Activated B cell treated with CpG ODN at 0.5 μM for 24 hours (primary cell): ENCODE results near the gene MSI2. TPM values are rescaled to one million over a fixed set of nuclear protein-coding genes. Genes with fewer than 3 reads are reported as not detected.

Experiments used
- ATAC-seq: fragments of 200-7000 bp; cut with Tn5 transposase; one replicate; pipeline ENCODE4 v1.10.0; 2021; ENCODE audit warnings: low read depth, mild to moderate bottlenecking, moderate library complexity
- CTCF ChIA-PET: fragments of 350-600 bp; sonication (Branson Sonifier 250); formaldehyde crosslinking; loops from one replicate; lab custom pipeline; 2021; ENCODE audit warnings: antibody characterized with exemption; lab: Charles Lee
- POLR2A ChIA-PET: fragments of 350-600 bp; sonication (Branson Sonifier 250); formaldehyde crosslinking; loops from one replicate; lab custom pipeline; 2021; ENCODE audit warnings: antibody characterized with exemption; lab: Charles Lee
- DNase-seq: peaks from one replicate; pipeline ENCODE4 v3.0.0; 2022
- H3K27ac Mint-ChIP-seq: one replicate; pipeline ENCODE4 v1.8.0; 2020; ENCODE audit warnings: mixed read lengths
- H3K27me3 Mint-ChIP-seq: one replicate; pipeline ENCODE4 v1.8.0; 2021; ENCODE audit warnings: mixed read lengths
- H3K36me3 Mint-ChIP-seq: one replicate; pipeline ENCODE4 v1.8.0; 2021; ENCODE audit warnings: low read depth, mixed read lengths
- H3K4me1 Mint-ChIP-seq: one replicate; pipeline ENCODE4 v1.8.0; 2021; ENCODE audit warnings: mixed read lengths
- H3K4me3 Mint-ChIP-seq: one replicate; pipeline ENCODE4 v1.8.0; 2020; ENCODE audit warnings: mild to moderate bottlenecking, mixed read lengths
- H3K9me3 Mint-ChIP-seq: one replicate; pipeline ENCODE4 v1.8.0; 2020; ENCODE audit warnings: mixed read lengths
- CTCF ChIP-seq: fragments of 200-600 bp; IDR thresholded peaks from one replicate; pipeline ENCODE4 v1.8.0; 2022; ENCODE audit warnings: antibody characterized with exemption, mild to moderate bottlenecking
- intact Hi-C: fragments of 100-400 bp; cut with micrococcal nuclease; formaldehyde crosslinking; loops from one replicate; pipeline ENCODE4 v1.15.1; 2024
- total RNA-seq: library from RNA; stranded (reverse); gene quantifications from 2 replicates; pipeline ENCODE4 v1.2.3, GENCODE V29; 2022

The MSI2 gene
- total RNA-seq, 1 donor from 2014 or later, result 102 TPM

- ChIA-PET CTCF (no interaction called here), POLR2A (interaction anchor here (0.6 kb wide), 1 partner anchor 71 kb away, joined by 3 read pairs; no protein-coding TSS in a partner anchor)
- Mint-ChIP-seq H3K27me3 (no peaks in the 10 kb centered on the region), H3K27ac (no peak overlapping the region), H3K36me3 (peaks cover 23% of the 10 kb centered on the region), H3K4me1 (peaks cover 43% of the 10 kb centered on the region), H3K4me3 (no peak overlapping the region), H3K9me3 (no peaks in the 10 kb centered on the region)
- DNase-seq (no peak), ATAC-seq (no peak)
- TF ChIP-seq CTCF, result no peak
- intact Hi-C loops, result loop anchor here (5.0 kb wide), 1 partner anchor 51 kb away; no protein-coding TSS in a partner anchor
Observed at GRCh38 chr17:57286399-57287105, 30.2 kb downstream of the MSI2 start.

GRCh38 chr17:57288040-57288772 lies 31.9 kb downstream of the MSI2 start:
- Mint-ChIP-seq H3K36me3 (peaks cover 29% of the 10 kb centered on the region), H3K27ac (no peak overlapping the region), H3K4me3 (no peak overlapping the region), H3K27me3 (no peaks in the 10 kb centered on the region), H3K4me1 (peaks cover 43% of the 10 kb centered on the region), H3K9me3 (no peaks in the 10 kb centered on the region)
- TF ChIP-seq CTCF, result no peak
- ChIA-PET POLR2A (no interaction called here), CTCF (interaction anchor here (1.1 kb wide), 1 partner anchor 44 kb away, joined by 3 read pairs; no protein-coding TSS in a partner anchor)
- ATAC-seq (no peak), DNase-seq (no peak)
- intact Hi-C loops, result loop anchor here (5.0 kb wide), 1 partner anchor 49 kb away; no protein-coding TSS in a partner anchor

GRCh38 chr17:57288773-57289121 lies 32.4 kb downstream of the MSI2 start:
- Mint-ChIP-seq H3K36me3 (peaks cover 27% of the 10 kb centered on the region), H3K4me3 (no peak overlapping the region), H3K9me3 (no peaks in the 10 kb centered on the region), H3K4me1 (peaks cover 38% of the 10 kb centered on the region), H3K27me3 (no peaks in the 10 kb centered on the region), H3K27ac (no peak overlapping the region)
- TF ChIP-seq CTCF, result no peak
- ATAC-seq (no peak), DNase-seq (no peak)
- ChIA-PET CTCF (interaction anchor here (1.1 kb wide), 1 partner anchor 45 kb away, joined by 3 read pairs; no protein-coding TSS in a partner anchor), POLR2A (no interaction called here)
- intact Hi-C loops, result loop anchor here (5.0 kb wide), 1 partner anchor 49 kb away; no protein-coding TSS in a partner anchor

GRCh38 chr17:57289130-57289529 lies 32.8 kb downstream of the MSI2 start:
- no peak for DNase-seq
- Mint-ChIP-seq H3K27ac (no peak overlapping the region), H3K27me3 (no peaks in the 10 kb centered on the region), H3K9me3 (no peaks in the 10 kb centered on the region), H3K4me1 (peaks cover 40% of the 10 kb centered on the region), H3K36me3 (peaks cover 30% of the 10 kb centered on the region), H3K4me3 (no peak overlapping the region)
- no peak for ATAC-seq
- CTCF ChIA-PET, result interaction anchor here (1.1 kb wide), 1 partner anchor 45 kb away, joined by 3 read pairs; no protein-coding TSS in a partner anchor
- POLR2A ChIA-PET, result no interaction called here
- TF ChIP-seq CTCF, result no peak
- intact Hi-C loops, result loop anchor here (5.0 kb wide), 1 partner anchor 48 kb away; no protein-coding TSS in a partner anchor

GRCh38 chr17:57289613-57290012 lies 33.3 kb downstream of the MSI2 start:
- Mint-ChIP-seq H3K27ac (no peak overlapping the region), H3K27me3 (no peaks in the 10 kb centered on the region), H3K4me1 (peaks cover 39% of the 10 kb centered on the region), H3K36me3 (peaks cover 35% of the 10 kb centered on the region), H3K9me3 (no peaks in the 10 kb centered on the region), H3K4me3 (no peak overlapping the region)
- no peak for TF ChIP-seq CTCF
- POLR2A ChIA-PET, result no interaction called here
- intact Hi-C loops, result loop anchor here (5.0 kb wide), 1 partner anchor 48 kb away; no protein-coding TSS in a partner anchor
- CTCF ChIA-PET, result interaction anchor here (1.1 kb wide), 1 partner anchor 46 kb away, joined by 3 read pairs; no protein-coding TSS in a partner anchor
- DNase-seq, result no peak
- no peak for ATAC-seq
